GM23338 (cell line): ENCODE data around the gene GPR37. TPM values are rescaled to one million over a fixed set of nuclear protein-coding genes. Genes with fewer than 3 reads are reported as not detected.

Source experiments
- ATAC-seq: fragments of 200-7000 bp; cut with Tn5 transposase; 3 replicates; pipeline ENCODE4 v1.9.1; 2020
- DNase-seq: peaks from one replicate; pipeline ENCODE4 v3.0.0-alpha.2; 2015; ENCODE audit warnings: low spot score
- H2AFZ ChIP-seq: fragments of 200-600 bp; sonication (generic); 2 replicates; pipeline ENCODE4 v1.8.0; 2016; ENCODE audit warnings: antibody characterized with exemption, mild to moderate bottlenecking, moderate library complexity
- H3F3A ChIP-seq: fragments of 200-600 bp; sonication (generic); replicated peaks from 2 replicates; pipeline ENCODE4 v1.8.0; 2017; ENCODE audit warnings: antibody characterized with exemption, mixed run types, low read depth
- H3K27ac ChIP-seq: fragments of 200-600 bp; sonication (generic); 2 replicates; pipeline ENCODE4 v1.6.1; 2016; ENCODE audit warnings: low read depth
- H3K27me3 ChIP-seq: fragments of 200-600 bp; sonication (generic); 2 replicates; pipeline ENCODE4 v1.8.0; 2016; ENCODE audit warnings: mild to moderate bottlenecking, mixed run types, moderate library complexity; ENCODE audit not compliant: insufficient read depth
- H3K36me3 ChIP-seq: fragments of 200-600 bp; sonication (generic); 2 replicates; pipeline ENCODE4 v1.8.0; 2016; ENCODE audit warnings: mild to moderate bottlenecking; ENCODE audit not compliant: insufficient read depth
- H3K4me1 ChIP-seq: fragments of 200-600 bp; sonication (generic); 2 replicates; pipeline ENCODE4 v1.8.0; 2016; ENCODE audit warnings: mild to moderate bottlenecking, moderate library complexity; ENCODE audit not compliant: insufficient read depth
- H3K4me2 ChIP-seq: fragments of 200-600 bp; sonication (generic); 2 replicates; pipeline ENCODE4 v1.7.1; 2017; ENCODE audit warnings: mixed run types
- H3K4me3 ChIP-seq: fragments of 200-600 bp; sonication (generic); 2 replicates; pipeline ENCODE4 v1.6.1; 2016; ENCODE audit warnings: mixed run types
- H3K79me2 ChIP-seq: fragments of 200-600 bp; sonication (generic); replicated peaks from 2 replicates; pipeline ENCODE4 v1.8.0; 2017; ENCODE audit warnings: mild to moderate bottlenecking; ENCODE audit not compliant: insufficient read depth
- H3K9me2 ChIP-seq: fragments of 200-600 bp; sonication (generic); 2 replicates; pipeline ENCODE4 v1.8.0; 2017; ENCODE audit not compliant: insufficient read depth
- H4K20me1 ChIP-seq: fragments of 200-600 bp; sonication (generic); replicated peaks from 2 replicates; pipeline ENCODE4 v1.8.0; 2017; ENCODE audit warnings: mild to moderate bottlenecking; ENCODE audit not compliant: insufficient read depth
- H3K27ac Mint-ChIP-seq: 2 replicates; pipeline ENCODE4 v1.8.0; 2020; ENCODE audit warnings: inconsistent platforms, mild to moderate bottlenecking, moderate library complexity, mixed read lengths
- H3K27me3 Mint-ChIP-seq: 3 replicates; pipeline ENCODE4 v1.8.0; 2022; ENCODE audit warnings: low read depth, mild to moderate bottlenecking, moderate library complexity, mixed read lengths, inconsistent platforms; ENCODE audit not compliant: insufficient read depth, poor library complexity
- H3K36me3 Mint-ChIP-seq: 3 replicates; pipeline ENCODE4 v1.8.0; 2021; ENCODE audit warnings: low read depth, mild to moderate bottlenecking, inconsistent platforms, moderate library complexity, mixed read lengths
- H3K4me1 Mint-ChIP-seq: 3 replicates; pipeline ENCODE4 v1.8.0; 2020; ENCODE audit warnings: mild to moderate bottlenecking, inconsistent platforms, mixed read lengths
- H3K4me3 Mint-ChIP-seq: 3 replicates; pipeline ENCODE4 v1.8.0; 2021; ENCODE audit warnings: moderate library complexity, mild to moderate bottlenecking, inconsistent platforms, mixed read lengths
- H3K9me3 Mint-ChIP-seq: 3 replicates; pipeline ENCODE4 v1.8.0; 2020; ENCODE audit warnings: moderate library complexity, mild to moderate bottlenecking, inconsistent platforms, mixed read lengths
- CREB1 ChIP-seq: fragments of 250-450 bp; sonication (Bioruptor Pico); IDR thresholded peaks from 2 replicates; pipeline ENCODE4 v1.5.0; 2020; ENCODE audit warnings: low read depth, mild to moderate bottlenecking, moderate library complexity
- EZH2 ChIP-seq: fragments of 200-600 bp; sonication (generic); IDR thresholded peaks from one replicate; pipeline ENCODE4 v1.8.0; 2017; ENCODE audit warnings: antibody characterized with exemption, mild to moderate bottlenecking, low read depth; ENCODE audit not compliant: unreplicated experiment
- NANOG ChIP-seq: IDR thresholded peaks from 2 replicates; pipeline ENCODE4 v1.6.1; 2016; ENCODE audit warnings: antibody characterized with exemption, borderline replicate concordance
- REST ChIP-seq: IDR thresholded peaks from one replicate; pipeline ENCODE4 v1.6.1; 2018; ENCODE audit warnings: antibody characterized with exemption; ENCODE audit not compliant: unreplicated experiment
- STAT1 ChIP-seq: IDR thresholded peaks from one replicate; pipeline ENCODE4 v1.6.1; 2016; ENCODE audit warnings: antibody characterized with exemption; ENCODE audit not compliant: unreplicated experiment
- polyA plus RNA-seq: library from polyadenylated mRNA; unstranded; fragments of >200 nt; fragmentation: Nextera tagmentation; extraction: Ambion mirVana; gene quantifications from 2 replicates; pipeline ENCODE4 v1.2.1, GENCODE V29; 2016
- total RNA-seq: library from RNA; depleted of rRNA; stranded (reverse); fragments of >200 nt; shearing (Covaris generic); gene quantifications from 2 replicates; pipeline ENCODE4 v1.2.3, GENCODE V29; 2014
- TF ChIP-seq, protein P1 (sequence below), 2 experiments: fragments of 200-600 bp in 1 of 2; sonication (generic) in 1 of 2; conservative IDR thresholded peaks; 2 replicates each; pipeline versions ENCODE4 v1.5.1 to v1.6.1; 2016 to 2017; ENCODE audit warnings: antibody characterized with exemption in 2 of 2, low read depth in 2 of 2, mild to moderate bottlenecking in 2 of 2, moderate library complexity in 1 of 2
- TF ChIP-seq, protein P2 (sequence below): IDR thresholded peaks from 2 replicates; pipeline ENCODE4 v1.6.1; 2016; ENCODE audit warnings: antibody characterized with exemption

GPR37 gene
- total and polyA plus RNA-seq, 2 experiments from 2014 or later, result 3.9 to 8.5 TPM

DNA sequence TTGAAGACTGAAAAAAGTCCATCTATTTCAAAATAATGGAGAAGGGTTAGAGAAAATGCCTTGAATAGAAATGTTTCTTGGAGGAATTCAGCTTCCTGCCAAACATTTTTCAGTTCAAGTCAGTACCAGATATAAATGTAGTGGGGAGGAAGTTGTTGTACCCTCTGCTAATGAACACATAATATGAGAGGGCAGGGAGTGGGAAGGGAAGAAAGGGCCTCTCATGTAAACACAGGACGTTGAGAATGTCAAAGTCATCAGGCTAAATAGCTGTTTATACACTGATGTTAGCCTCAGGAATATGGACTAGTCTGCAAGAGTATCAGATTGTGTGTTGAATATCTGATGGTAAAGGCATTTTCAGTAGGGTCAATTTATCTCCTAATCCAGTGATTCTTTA is 37.0 kb downstream of the GPR37 start:
- no peak overlapping the region for H3K27ac ChIP-seq
- TF ChIP-seq STAT1, result no peak
- no peak for TF ChIP-seq CREB1
- no peak for TF ChIP-seq NANOG
- TF ChIP-seq REST, result no peak
- TF ChIP-seq, protein P1, sequence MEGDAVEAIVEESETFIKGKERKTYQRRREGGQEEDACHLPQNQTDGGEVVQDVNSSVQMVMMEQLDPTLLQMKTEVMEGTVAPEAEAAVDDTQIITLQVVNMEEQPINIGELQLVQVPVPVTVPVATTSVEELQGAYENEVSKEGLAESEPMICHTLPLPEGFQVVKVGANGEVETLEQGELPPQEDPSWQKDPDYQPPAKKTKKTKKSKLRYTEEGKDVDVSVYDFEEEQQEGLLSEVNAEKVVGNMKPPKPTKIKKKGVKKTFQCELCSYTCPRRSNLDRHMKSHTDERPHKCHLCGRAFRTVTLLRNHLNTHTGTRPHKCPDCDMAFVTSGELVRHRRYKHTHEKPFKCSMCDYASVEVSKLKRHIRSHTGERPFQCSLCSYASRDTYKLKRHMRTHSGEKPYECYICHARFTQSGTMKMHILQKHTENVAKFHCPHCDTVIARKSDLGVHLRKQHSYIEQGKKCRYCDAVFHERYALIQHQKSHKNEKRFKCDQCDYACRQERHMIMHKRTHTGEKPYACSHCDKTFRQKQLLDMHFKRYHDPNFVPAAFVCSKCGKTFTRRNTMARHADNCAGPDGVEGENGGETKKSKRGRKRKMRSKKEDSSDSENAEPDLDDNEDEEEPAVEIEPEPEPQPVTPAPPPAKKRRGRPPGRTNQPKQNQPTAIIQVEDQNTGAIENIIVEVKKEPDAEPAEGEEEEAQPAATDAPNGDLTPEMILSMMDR (conservative IDR thresholded peaks at IDR 0.05; ENCODE audit: low read depth in 2 of 2), result no peak
- peaks cover 2% of the 10 kb centered on the region for H3K27me3 Mint-ChIP-seq
- H3K27ac Mint-ChIP-seq, result no peak overlapping the region
- H3K9me2 ChIP-seq, result no peaks in the 10 kb centered on the region
- no peak overlapping the region for H2AFZ ChIP-seq
- H4K20me1 ChIP-seq, result no peaks in the 10 kb centered on the region
- 0 out of 2 replicates have a peak, but pooled peaks cover 14% of the 10 kb centered on the region for H3K4me1 ChIP-seq
- H3K27me3 ChIP-seq, result no peaks in the 10 kb centered on the region
- H3K79me2 ChIP-seq, result no peaks in the 10 kb centered on the region
- no peak for DNase-seq
- no peaks in the 10 kb centered on the region for H3K36me3 ChIP-seq
- peaks cover 23% of the 10 kb centered on the region for H3K4me1 Mint-ChIP-seq
- H3K4me2 ChIP-seq, result no peak overlapping the region
- H3K4me3 Mint-ChIP-seq, result no peak overlapping the region
- no peaks in the 10 kb centered on the region for H3F3A ChIP-seq
- H3K4me3 ChIP-seq, result no peak overlapping the region
- H3K36me3 Mint-ChIP-seq, result peaks cover 27% of the 10 kb centered on the region
- peaks cover 27% of the 10 kb centered on the region for H3K9me3 Mint-ChIP-seq
- ATAC-seq, result no peak

DNA sequence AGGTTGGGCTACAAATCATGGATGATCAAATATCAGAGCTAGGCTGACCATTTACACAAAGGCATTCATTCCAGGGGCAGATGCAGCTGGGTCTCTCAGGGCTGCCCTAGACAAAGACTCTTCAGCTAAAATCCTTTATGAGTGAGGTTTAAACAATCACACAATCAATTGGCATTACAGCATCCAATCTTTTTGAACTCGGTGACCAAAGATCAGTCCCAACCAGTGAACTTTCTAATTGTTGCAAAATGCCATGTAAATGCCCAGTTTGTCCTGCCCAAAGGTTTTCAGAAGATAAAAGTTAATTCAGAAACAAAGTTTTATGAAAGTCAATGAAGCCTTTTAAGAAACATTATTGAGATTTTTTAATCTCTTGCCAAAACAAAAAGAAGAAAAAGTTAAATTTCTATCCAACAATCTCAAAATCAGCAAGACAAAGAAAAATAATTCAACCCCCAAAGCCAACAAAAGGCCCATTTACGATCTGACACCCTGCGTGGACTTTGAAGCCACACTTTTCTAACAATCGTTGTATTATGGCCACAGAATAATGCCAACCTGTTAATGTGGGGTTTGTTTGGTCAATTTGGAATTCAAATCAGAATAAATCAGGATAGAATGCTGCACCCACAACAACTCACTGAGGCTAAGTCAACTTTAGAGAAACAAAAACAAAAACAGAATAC is 40.9 kb downstream of the GPR37 start:
- Histone ChIP-seq H3K27me3 (no peaks in the 10 kb centered on the region), H3K36me3 (no peaks in the 10 kb centered on the region), H3F3A (no peaks in the 10 kb centered on the region), H3K9me2 (no peaks in the 10 kb centered on the region), H3K27ac (no peak overlapping the region), H3K4me1 (peaks cover 22% of the 10 kb centered on the region; the same call in 1 of the 2 replicates), H2AFZ (0 out of 2 replicates have a peak overlapping the region, but pooled peaks have one; percentile 1), H3K79me2 (no peaks in the 10 kb centered on the region), H3K4me2 (0 out of 2 replicates have a peak overlapping the region, but pooled peaks have one; percentile 28), H4K20me1 (no peaks in the 10 kb centered on the region), H3K4me3 (no peak overlapping the region)
- Mint-ChIP-seq H3K27ac (peak overlapping the region; percentile 7; the same call in 1 of the 2 replicates), H3K27me3 (peaks cover 2% of the 10 kb centered on the region), H3K36me3 (peaks cover 15% of the 10 kb centered on the region), H3K4me3 (no peak overlapping the region), H3K9me3 (peaks cover 15% of the 10 kb centered on the region), H3K4me1 (peaks cover 29% of the 10 kb centered on the region)
- ATAC-seq, result peak; percentile 43; the same call in 1 of the 3 replicates
- DNase-seq, result no peak
- TF ChIP-seq NANOG (no peak), CREB1 (no peak), REST (no peak), EZH2 (no peak)
- TF ChIP-seq, protein P2, sequence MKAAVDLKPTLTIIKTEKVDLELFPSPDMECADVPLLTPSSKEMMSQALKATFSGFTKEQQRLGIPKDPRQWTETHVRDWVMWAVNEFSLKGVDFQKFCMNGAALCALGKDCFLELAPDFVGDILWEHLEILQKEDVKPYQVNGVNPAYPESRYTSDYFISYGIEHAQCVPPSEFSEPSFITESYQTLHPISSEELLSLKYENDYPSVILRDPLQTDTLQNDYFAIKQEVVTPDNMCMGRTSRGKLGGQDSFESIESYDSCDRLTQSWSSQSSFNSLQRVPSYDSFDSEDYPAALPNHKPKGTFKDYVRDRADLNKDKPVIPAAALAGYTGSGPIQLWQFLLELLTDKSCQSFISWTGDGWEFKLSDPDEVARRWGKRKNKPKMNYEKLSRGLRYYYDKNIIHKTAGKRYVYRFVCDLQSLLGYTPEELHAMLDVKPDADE, result no peak
